Stimulated activated CD4-positive, alpha-beta T cell treated with anti-CD3 and anti-CD28 coated beads, Interleukin-2, amount 100 ng/mL, for 4 hours (primary cell): ENCODE measurements around the gene TFF1.
A peak's percentile ranks its signal among the peaks of the same experiment; 100 is the strongest.
"Not testable (repeated sequence)": the region's sequence is repeated elsewhere in the genome, so short reads cannot be mapped to it uniquely, and the experiment has no call there.

ENCODE experiments used
- DNase-seq: peaks from one replicate; pipeline ENCODE4 v3.0.0-alpha.2; 2020; ENCODE audit warnings: low read depth

Gene TFF1

GRCh38 chr21:42366292-42367010 lies at the start of gene TFF1:
TFF1 (minus strand) TSS chr21:42366535; CDS start chr21:42366495, 40 bp downstream.
- DNase-seq: no peak

- DNase-seq: peak; percentile 95
These were observed 48.8 kb upstream of the TFF1 start for GRCh38 chr21:42414928-42415769.

- DNase-seq: no peak
These were observed 48.2 kb upstream of the TFF1 start for GRCh38 chr21:42414553-42414927.

GRCh38 chr21:42414066-42414465 lies 47.7 kb upstream of the TFF1 start:
- DNase-seq: no peak

- DNase-seq: no peak
These were observed 47.2 kb upstream of the TFF1 start for GRCh38 chr21:42413500-42413899.

- DNase-seq: no peak
These were observed 46.8 kb upstream of the TFF1 start for GRCh38 chr21:42413093-42413492.

- no peak for DNase-seq
These were observed 46.2 kb upstream of the TFF1 start for GRCh38 chr21:42412636-42412933.

- DNase-seq: no peak
These were observed 45.7 kb upstream of the TFF1 start for GRCh38 chr21:42411891-42412635.

GRCh38 chr21:42411197-42411869 lies 45.0 kb upstream of the TFF1 start:
- DNase-seq: no peak

GRCh38 chr21:42409366-42409765 lies 43.0 kb upstream of the TFF1 start:
- DNase-seq: no peak

GRCh38 chr21:42408718-42409117 lies 42.4 kb upstream of the TFF1 start:
- DNase-seq: not testable (repeated sequence)

- DNase-seq: no peak
These were observed 41.1 kb upstream of the TFF1 start for GRCh38 chr21:42407476-42407875.

GRCh38 chr21:42406866-42407265 lies 40.5 kb upstream of the TFF1 start:
- DNase-seq: no peak

GRCh38 chr21:42406201-42406621 lies 39.9 kb upstream of the TFF1 start:
- DNase-seq: no peak

GRCh38 chr21:42405064-42406013 lies 39.0 kb upstream of the TFF1 start:
- DNase-seq: no peak

GRCh38 chr21:42404539-42404938 lies 38.2 kb upstream of the TFF1 start:
- DNase-seq: no peak

- no peak for DNase-seq
These were observed 37.4 kb upstream of the TFF1 start, which contains the start of gene UBASH3A for GRCh38 chr21:42403611-42404231. UBASH3A (plus strand) TSS chr21:42403902; CDS start chr21:42403946, 44 bp downstream.

GRCh38 chr21:42401820-42402251 lies 35.5 kb upstream of the TFF1 start:
- no peak for DNase-seq

GRCh38 chr21:42401154-42401553 lies 34.8 kb upstream of the TFF1 start:
- no peak for DNase-seq

GRCh38 chr21:42400525-42400924 lies 34.2 kb upstream of the TFF1 start:
- DNase-seq: no peak
